ENCODE data around the gene PSMD6. TPM values are rescaled to one million over a fixed set of nuclear protein-coding genes. Genes with fewer than 3 reads are reported as not detected.
A peak's percentile ranks its signal among the peaks of the same experiment; 100 is the strongest.

PSMD6 gene
- total RNA-seq, 2 donors from 2014 or later: 87.1 to 166 TPM

- DNase-seq (ENCODE audit: low spot score in 2 of 2): no peak
- peak; percentile 66 to 80 for ATAC-seq
Measured at GRCh38 chr3:63961891-63962290, 61.4 kb downstream of the PSMD6 start.

More at GRCh38 chr3:63961891-63962290, 61.4 kb downstream of the PSMD6 start:
- Mint-ChIP-seq H3K36me3 (no peaks in the 10 kb centered on the region), H3K27ac (no peak overlapping the region), H3K9me3 (no peaks in the 10 kb centered on the region)

Other genes starting within 250 kb of the PSMD6 start
- gene C3orf49, start 204.2 kb downstream of the PSMD6 start, total RNA-seq: not detected
- 10 to 100 TPM; 15.6 to 89.2 TPM for gene THOC7, start 159.7 kb downstream of the PSMD6 start, total RNA-seq
- gene ATXN7, start 159.6 kb downstream of the PSMD6 start, total RNA-seq: 10 to 100 TPM; 28.6 to 54.9 TPM
- gene SCAANT1, start 111.1 kb downstream of the PSMD6 start, total RNA-seq: not detected
- gene PRICKLE2, start 202.0 kb upstream of the PSMD6 start, total RNA-seq: not detected